Erythroblast (primary cell): ENCODE data around the gene TBL2.

Experiments used
- GATA1 ChIP-seq: IDR thresholded peaks from 2 replicates; pipeline ENCODE4 v1.6.1; 2011; ENCODE audit warnings: low read depth, mild to moderate bottlenecking, control low read depth, low read length, moderate library complexity
- POLR2A ChIP-seq: IDR thresholded peaks from 2 replicates; pipeline ENCODE4 v1.6.1; 2011; ENCODE audit warnings: mild to moderate bottlenecking, low read length

- TF ChIP-seq POLR2A (no peak), GATA1 (no peak)
Observed at GRCh38 chr7:73533742-73534141, 44.6 kb downstream of the TBL2 start.
